WERI-Rb-1 (cell line): ENCODE measurements around the gene KXD1.

Experiments used
- DNase-seq: peaks from one replicate; pipeline ENCODE4 v3.0.0-alpha.2; 2020
- H3K27ac ChIP-seq: fragments of 250-450 bp; sonication (Bioruptor Pico); 2 replicates; pipeline ENCODE4 v1.5.1; 2020; ENCODE audit warnings: mild to moderate bottlenecking, moderate library complexity
- H3K27me3 ChIP-seq: fragments of 250-450 bp; sonication (Bioruptor Pico); 2 replicates; pipeline ENCODE4 v1.5.1; 2021; ENCODE audit warnings: mild to moderate bottlenecking, low read depth, moderate library complexity; ENCODE audit not compliant: insufficient read depth, severe bottlenecking
- H3K36me3 ChIP-seq: fragments of 250-450 bp; sonication (Bioruptor Pico); 2 replicates; pipeline ENCODE4 v1.5.1; 2020; ENCODE audit warnings: mild to moderate bottlenecking, moderate library complexity
- H3K4me3 ChIP-seq: 2 replicates; pipeline ENCODE4 v1.5.1; 2011; ENCODE audit warnings: low read depth, mild to moderate bottlenecking, control low read depth, low read length
- H3K9me3 ChIP-seq: fragments of 250-450 bp; sonication (Bioruptor Pico); 2 replicates; pipeline ENCODE4 v1.5.1; 2021; ENCODE audit warnings: mild to moderate bottlenecking, moderate library complexity; ENCODE audit not compliant: severe bottlenecking
- CTCF ChIP-seq: IDR thresholded peaks from 2 replicates; pipeline ENCODE4 v1.5.1; 2011; ENCODE audit warnings: low read depth, mild to moderate bottlenecking, control low read depth, inconsistent platforms, low read length

The KXD1 gene

GRCh38 chr19:18574691-18575291, 17.1 kb downstream of the KXD1 start:
- no peaks in the 10 kb centered on the region for H3K9me3 ChIP-seq
- no peak for TF ChIP-seq CTCF
- no peak overlapping the region for H3K27ac ChIP-seq
- no peak overlapping the region for H3K4me3 ChIP-seq
- H3K27me3 ChIP-seq = no peaks in the 10 kb centered on the region
- no peak for DNase-seq
- H3K36me3 ChIP-seq = peaks cover 48% of the 10 kb centered on the region

- Histone ChIP-seq H3K27me3 (no peaks in the 10 kb centered on the region), H3K36me3 (peaks cover 48% of the 10 kb centered on the region), H3K9me3 (no peaks in the 10 kb centered on the region), H3K27ac (no peak overlapping the region), H3K4me3 (no peak overlapping the region)
- no peak for DNase-seq
- no peak for TF ChIP-seq CTCF
Measured at GRCh38 chr19:18576383-18576782, 18.7 kb downstream of the KXD1 start.

- Histone ChIP-seq H3K36me3 (peaks cover 46% of the 10 kb centered on the region), H3K4me3 (no peak overlapping the region), H3K27ac (no peak overlapping the region), H3K27me3 (no peaks in the 10 kb centered on the region), H3K9me3 (no peaks in the 10 kb centered on the region)
- no peak for TF ChIP-seq CTCF
- DNase-seq = no peak
Measured at GRCh38 chr19:18577365-18577914, 19.8 kb downstream of the KXD1 start.

GRCh38 chr19:18580311-18580710, 22.6 kb downstream of the KXD1 start:
- peaks cover 17% of the 10 kb centered on the region for H3K36me3 ChIP-seq
- no peaks in the 10 kb centered on the region for H3K9me3 ChIP-seq
- H3K4me3 ChIP-seq = no peak overlapping the region
- H3K27me3 ChIP-seq = no peaks in the 10 kb centered on the region
- no peak for TF ChIP-seq CTCF
- no peak overlapping the region for H3K27ac ChIP-seq
- DNase-seq = no peak

GRCh38 chr19:18586306-18586705, 28.6 kb downstream of the KXD1 start:
- Histone ChIP-seq H3K4me3 (no peak overlapping the region), H3K36me3 (peaks cover 6% of the 10 kb centered on the region; the same call in 1 of the 2 replicates), H3K27me3 (no peaks in the 10 kb centered on the region), H3K9me3 (no peaks in the 10 kb centered on the region), H3K27ac (no peak overlapping the region)
- no peak for DNase-seq
- TF ChIP-seq CTCF = no peak

- Histone ChIP-seq H3K9me3 (no peaks in the 10 kb centered on the region), H3K4me3 (peak overlapping the region; percentile 74; the same call in 1 of the 2 replicates), H3K27me3 (no peaks in the 10 kb centered on the region), H3K36me3 (peaks cover 12% of the 10 kb centered on the region; the same call in 1 of the 2 replicates), H3K27ac (peak overlapping the region; percentile 88; the same call in 1 of the 2 replicates)
- no peak for DNase-seq
- no peak for TF ChIP-seq CTCF
Measured at GRCh38 chr19:18587561-18587960, 29.9 kb downstream of the KXD1 start.
